ENCODE results near the gene ALDH1A1.

The ALDH1A1 gene

DNA sequence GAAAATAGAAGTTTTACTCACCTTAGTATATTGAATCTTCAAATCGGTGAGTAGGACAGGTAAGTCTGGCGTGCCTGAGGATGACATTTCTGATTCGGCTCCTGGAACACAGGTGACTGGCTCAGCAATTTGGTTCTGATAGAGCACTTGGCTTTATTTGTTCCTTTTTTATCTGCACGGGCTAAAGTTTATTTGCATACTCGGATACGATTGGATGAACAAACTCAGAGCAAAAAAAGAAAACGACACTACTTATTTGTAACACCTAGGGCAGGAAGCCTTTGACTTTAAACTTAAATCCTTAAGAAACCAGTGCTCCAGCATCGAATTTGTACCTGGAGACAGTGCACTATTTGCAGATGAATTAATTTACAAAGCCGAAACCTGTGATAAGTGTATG lies at the start of gene ALDH1A1:
ALDH1A1 (minus strand) TSS at position 140 of the 400 bp plus-strand sequence; CDS start at position 87, 53 bp downstream.
- no peak for DNase-seq (ENCODE audit: low spot score)

DNA sequence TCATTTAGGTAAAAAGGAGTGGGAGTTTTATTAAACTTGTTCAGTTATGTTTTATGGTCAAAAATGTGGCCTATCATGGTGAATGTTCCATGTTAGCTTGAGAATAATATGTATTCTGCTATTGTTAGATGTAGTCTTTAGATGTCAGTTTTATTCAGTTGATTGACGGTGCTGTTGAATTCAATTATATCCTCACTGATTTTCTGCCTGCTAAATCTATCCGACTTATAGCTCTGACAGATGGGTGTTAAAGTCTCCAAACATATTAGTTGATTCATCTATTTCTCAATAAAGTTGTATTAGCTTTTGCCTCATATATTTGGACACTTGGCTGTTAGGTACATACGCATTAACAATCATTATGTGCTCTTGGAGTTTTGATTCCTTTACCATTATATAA lies 49.0 kb upstream of the ALDH1A1 start:
- no peak for DNase-seq (ENCODE audit: low spot score)

DNA sequence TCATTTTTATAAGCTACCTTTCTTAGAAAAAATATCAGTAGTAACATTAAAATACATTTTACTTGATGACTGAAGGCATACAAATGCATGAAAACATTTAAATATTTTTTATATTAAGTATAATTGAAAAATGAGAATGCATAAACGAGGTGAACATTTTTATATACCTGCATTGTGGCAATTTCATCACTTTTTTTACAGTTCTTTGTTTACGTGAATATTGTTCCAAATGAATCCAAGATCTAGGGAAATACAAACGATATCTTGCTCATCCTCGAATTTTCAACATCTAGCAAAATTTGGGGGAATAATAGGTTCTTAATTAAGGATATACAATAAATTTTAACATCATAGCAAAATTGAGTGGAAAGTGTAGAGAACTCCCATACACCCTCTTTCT lies 45.5 kb upstream of the ALDH1A1 start:
- DNase-seq (ENCODE audit: low spot score) = no peak

DNA sequence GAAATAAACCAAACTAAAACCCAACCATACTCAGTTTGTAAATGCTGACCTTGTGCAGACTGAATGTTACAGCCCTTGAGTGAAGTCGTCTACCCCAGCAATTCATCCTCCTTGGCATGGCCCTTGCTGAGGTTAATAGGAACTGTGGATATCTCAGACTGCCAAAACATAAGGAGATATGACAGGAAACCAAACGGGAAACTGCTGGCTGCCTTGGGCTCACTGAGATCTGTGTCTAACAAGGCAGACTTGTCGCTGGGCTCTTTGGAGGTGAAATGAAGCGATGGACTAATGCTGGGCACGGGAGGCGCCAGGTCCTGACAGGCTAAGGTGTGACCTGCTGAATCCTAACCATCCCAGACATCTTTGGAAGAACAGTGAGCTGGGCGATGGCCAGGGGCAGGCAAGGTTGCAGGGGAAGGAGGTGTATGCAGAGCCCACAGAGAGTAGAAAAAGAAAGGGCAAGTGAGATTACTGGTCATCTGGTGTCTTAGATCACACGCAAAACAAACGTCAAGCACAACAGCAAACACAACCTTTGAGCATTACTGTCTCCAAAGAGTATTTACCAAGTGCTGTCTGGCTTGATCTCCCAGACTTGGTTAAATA lies 44.6 kb upstream of the ALDH1A1 start:
- DNase-seq (ENCODE audit: low spot score) = no peak

DNA sequence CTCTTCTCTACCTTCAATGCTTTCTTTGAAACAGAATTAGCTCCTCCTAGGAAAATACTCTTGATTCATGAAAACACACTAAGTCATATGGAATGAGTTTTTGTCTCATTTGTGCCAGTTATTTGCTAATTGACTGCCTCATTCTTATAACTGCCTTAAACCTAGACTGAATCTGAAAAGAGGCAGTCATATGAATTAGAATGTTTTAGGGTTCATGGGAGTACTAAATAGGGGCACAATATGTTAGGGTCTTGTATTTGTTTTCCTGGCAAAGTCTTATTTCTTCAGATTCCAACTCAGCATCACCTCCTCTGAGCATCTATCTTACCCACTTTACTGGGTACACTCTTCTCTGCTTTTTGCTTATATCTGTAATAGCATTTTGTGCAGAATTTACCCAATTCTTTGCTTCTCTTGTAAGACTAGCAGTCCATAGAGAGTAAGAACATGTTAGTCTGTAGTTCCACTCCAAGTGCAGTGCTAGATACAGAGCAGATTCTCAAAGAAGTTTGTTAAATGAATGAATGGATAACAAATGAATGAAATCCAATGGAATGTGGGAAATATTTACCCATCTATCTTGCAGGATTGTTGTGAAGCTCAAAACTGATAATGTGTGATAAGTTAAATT lies 43.9 kb upstream of the ALDH1A1 start:
- DNase-seq (ENCODE audit: low spot score) = no peak

DNA sequence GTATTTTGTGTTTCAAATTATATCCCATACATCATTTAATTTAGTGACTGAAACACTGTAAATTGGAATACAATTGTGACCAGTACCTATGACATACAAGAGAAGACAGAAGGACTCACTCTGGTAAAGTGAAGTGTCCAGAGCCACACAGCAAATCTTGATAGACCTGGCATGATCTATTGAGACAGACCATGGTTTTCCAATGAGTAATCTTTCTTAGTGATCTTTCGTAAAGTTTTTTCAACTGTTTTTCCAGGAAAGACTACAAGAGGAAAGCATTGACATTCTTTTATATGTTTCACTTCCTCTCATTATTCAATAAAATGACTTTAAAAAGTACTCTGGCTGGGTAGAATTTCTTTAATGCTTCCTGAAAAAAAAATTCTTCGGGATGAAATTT lies 43.3 kb upstream of the ALDH1A1 start:
- DNase-seq (ENCODE audit: low spot score) = no peak

DNA sequence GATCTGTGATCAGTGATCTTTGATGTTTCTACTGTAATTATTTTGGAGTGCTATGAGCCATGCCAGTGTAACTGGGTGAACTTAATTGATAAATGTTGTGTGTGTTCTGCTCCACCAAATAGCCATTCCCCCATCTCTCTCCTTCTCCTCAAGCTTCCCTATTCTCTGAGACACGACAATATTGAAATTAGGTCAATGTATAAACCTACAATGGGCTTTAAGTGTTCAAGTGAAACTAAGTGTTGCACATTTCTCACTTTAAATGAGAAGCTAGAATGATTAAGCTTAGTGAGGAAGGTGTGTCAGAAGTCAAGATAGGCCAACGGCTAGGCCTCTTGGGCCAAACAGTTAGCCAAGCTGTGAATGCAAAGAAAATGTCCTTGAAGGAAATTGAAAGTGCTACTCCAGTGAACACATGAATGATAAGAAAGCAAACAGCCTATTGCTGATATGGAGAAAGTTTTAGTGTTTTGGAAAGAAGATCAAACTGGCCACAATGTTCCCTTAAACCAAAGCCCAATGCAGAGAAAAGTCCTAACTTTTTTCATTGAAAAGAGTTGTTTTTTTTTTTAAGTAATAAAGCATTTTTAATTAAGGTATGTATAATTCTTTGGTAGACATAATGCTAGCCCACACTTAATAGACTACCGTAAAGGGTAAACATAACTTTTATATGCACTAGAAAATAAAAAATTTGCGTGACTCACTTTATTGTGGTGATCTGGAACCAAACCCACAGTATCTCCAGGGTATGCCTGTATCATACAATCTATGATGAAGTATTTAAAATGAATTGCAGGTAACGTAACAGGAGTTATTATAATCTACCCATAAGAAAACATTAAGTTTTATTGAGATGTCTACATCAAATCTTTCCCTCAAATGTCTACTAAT lies 42.5 kb upstream of the ALDH1A1 start:
- no peak for DNase-seq (ENCODE audit: low spot score)

DNA sequence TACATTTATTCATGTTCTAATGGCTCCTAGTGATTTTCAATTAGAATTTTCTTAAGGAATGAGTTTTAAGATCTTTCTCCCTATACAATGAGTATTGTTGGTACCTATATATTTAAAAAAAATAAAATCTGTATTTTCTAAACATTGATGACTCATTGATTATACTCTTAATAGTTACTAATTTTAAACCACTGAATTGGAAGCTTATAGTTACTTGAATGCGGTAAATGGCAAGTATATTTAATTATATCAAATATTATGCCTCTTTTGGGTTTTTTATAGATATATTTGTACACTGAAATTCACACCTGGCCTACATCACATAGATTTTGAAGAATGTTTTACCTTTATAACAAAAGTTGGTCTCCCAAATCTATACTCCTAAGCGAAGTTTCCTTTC lies 38.9 kb upstream of the ALDH1A1 start:
- no peak for DNase-seq (ENCODE audit: low spot score)

DNA sequence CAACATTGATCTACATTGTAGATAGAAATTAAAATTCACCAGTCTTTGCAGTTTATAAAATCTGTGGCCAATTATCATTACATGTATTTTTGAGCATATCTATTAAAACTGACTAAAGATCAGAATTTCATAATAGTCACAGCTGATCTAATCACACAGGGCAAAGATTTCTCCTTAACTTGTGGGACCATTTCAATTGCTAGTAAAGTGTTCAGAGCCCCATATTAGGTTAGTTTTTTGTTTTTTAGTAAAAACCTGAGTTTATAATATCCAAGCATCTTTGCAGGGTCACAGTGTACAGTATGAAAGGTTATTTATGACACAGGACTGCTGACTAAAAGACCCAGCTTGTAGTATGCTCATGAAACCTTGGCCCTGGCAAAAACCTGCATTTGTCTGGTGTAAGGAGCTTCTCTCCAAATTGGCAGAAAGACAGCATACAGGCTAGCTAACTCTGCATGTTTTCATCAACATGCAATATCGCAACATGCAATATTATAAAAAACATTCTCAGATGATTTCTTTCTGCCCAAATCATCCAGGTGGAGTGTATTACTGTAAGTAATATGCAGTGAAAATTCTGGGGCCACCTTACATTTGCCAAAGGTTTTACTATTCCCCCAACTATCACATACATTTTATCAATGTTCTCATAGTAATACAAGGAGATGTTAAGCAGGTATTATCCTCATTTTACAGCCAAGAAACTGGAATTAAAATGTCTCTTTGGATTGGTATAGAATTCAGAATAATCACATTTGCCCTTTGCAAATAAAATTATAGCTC lies 37.7 kb upstream of the ALDH1A1 start:
- no peak for DNase-seq (ENCODE audit: low spot score)

DNA sequence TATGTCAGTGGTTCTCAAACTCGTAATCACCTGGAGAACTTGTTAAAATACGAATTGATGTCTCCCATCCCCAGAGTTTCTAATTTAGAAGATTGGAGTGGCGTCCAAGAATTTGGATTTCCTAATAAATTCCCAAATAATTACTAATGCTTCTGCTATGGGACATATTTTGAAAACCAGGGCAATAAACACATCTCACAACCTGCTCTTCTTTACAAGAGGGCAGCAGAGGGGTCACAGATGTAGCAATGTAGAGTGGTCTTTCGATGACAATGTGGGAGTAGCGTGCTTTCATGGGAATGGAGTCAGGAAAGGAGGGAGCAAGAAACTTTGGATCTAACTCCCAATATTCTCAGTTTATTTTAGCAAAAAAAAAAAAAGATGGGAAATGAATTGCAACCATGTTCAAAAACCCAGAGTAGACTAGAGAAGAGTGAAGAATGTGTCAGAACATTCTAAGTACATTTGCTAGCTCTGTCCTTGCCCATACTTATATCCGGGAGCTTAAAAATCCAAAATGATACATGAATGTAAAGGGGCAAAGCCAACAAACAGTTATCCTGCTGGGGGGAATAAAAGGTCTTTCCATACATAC lies 33.8 kb upstream of the ALDH1A1 start:
- DNase-seq (ENCODE audit: low spot score) = no peak

DNA sequence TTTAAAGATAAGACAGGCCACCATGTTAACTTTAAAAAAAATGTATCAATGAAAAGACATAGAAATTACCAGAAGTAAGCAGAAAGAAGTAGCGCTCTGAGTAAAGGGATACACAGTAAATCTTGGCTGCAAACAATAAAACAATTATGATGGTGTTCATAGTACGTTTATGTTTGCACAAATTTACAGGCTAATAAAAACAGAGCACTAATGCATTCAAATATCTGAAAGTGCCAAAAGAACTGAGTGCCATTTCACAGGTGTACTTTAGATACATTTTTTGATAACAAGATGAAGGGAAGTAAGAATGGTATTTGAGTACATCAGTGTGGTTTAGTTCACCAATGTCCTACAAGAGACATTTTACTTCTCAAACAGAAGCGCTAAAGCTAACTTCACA lies 32.9 kb upstream of the ALDH1A1 start:
- no peak for DNase-seq (ENCODE audit: low spot score)

DNA sequence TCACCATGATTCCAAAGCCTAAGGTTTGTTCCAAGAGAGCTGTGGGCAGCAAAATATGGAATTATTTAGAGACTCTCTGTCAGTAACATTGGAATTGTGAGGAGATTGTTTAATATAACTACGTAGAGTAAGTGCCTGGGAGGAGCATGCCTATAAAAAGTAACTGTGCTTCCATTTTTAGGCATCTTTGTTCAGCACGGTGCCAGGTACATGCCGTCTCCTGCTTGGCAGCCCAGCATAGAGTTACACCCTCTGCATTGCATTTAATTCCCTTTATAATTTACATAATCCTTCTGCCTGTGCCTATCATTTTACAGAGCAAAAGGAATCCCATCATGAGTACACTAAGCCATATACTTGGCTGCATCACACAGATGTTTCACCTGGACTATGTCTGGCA lies 32.1 kb upstream of the ALDH1A1 start:
- no peak for DNase-seq (ENCODE audit: low spot score)

DNA sequence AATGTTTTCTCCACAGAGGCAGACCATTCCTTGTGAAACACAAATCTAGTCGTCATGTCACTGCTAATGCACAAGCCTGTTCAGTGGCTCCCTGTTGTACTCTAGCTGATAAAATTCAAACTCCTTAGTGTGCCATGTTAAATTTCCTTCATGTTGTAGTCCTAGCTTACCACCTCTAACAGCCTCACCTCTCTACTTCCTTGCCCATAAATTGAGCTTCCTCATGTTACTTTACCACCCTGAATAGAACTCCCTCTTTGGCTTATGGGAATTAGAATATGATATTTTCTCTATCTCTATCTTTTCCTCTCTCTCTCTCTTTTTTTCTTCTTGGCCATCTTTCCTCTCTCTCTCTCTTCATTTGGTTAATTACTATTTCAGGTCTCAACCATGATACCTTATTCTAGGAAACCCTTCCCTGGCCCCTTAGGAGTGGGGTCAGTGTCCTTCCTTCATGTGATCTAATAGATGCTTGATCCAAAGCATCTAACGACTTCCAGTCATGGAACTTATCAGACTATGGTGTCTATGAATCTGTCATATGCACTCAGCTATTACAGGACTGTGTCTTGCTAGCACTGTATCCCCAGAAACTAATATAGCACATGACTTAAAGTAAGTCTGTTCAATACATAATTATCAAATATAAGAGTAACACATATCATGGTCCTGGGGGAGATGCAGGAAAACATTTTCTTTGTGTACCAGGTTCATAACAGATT lies 31.5 kb upstream of the ALDH1A1 start:
- DNase-seq (ENCODE audit: low spot score) = no peak

DNA sequence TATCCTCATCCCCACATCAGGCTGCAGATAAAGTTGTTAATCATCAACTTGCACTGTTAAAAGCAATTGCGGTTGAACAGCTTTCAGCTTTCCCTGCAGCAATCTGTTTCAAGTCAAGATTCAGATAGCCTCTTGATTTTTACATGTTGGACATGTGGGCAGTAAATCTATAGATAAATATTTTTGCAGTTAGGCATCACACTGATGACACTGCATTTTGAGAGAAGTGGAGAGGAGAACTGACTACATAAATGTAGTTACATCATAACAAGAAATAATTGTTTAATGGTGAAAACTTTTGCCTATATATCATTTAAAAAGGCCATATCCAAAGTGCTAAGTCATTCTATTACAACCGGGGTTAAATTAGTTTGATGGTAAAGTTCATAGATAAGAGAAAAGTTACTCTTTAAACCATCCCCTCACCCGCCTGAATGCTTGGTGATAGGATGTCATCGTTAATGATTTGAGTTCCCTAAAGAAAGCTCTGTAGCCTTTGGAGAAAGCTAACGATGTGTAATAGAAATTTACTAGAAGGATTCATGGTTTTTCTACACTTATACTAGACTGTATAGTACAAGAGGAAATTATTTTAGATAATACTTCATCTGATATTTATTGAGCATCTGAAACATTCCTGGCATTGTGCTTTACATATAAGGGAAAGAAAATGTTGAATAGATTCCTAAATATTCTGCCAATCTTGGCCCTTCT lies 30.8 kb upstream of the ALDH1A1 start:
- DNase-seq (ENCODE audit: low spot score) = no peak

DNA sequence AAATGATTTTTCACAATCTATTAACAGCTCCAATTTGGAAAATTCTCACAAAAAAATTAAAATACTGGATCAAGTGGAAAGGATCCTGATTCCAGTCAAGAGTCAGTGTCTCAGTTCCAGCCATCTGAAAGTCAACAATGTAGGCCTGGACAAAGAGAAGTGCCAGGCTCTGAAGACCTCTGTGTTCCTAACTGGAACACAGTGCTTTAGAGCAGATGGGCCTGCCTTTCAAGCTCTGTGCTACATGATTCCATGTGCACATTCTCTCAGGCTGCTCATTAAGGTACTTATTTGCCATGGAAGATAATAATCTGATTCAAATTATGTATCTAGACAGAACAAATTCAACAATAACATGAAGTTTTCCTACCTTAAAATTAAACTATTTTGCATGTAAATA lies 30.2 kb upstream of the ALDH1A1 start:
- DNase-seq (ENCODE audit: low spot score) = no peak

DNA sequence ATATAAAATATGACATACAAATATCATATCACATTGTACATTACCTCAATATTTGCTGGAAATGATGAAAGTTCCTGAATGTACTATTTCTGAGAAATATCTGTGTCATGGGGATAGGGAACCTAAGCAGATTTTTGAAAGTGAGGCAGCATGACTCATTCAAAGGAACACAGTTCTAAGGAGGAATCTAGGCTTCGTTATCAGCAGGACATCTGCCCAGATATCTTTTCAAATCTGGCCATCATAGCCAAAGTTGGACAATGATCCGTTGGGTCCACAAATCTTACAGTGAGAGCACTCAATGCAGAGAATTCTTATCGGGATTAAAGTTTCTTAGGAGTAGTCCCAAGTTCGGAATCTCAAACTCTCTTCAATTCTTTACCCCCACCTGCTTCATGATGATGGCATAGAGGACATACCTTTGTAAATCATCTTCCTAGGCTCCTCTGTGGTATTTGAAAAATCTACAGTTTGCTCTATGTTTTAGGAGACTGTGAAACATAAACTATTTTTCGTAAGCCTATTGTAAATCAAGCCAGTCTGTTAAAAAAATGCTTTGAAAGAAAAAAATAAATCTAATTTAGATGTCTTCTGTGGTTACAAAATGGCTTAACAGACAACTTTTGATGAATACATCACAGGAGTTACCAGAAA lies 29.4 kb upstream of the ALDH1A1 start:
- peak; percentile 13 for DNase-seq (ENCODE audit: low spot score)

DNA sequence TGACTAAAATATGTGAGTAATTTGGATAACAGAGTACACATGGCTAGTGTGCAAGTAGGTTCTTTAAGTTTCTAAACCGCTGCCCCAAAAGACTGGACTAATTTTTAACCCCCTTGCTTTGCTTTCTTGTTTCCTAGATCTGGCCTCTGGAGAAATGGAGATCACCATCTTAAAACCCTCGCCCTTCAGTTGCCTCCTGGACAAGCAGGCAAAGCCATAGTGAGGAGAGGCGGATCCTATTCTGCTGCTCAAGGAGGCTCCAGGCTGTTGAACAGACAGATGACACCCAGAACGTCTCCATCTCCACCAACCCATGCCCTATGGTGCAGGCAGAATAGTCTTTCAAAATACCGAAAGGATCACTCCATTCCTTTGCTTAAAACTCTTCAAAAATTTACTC lies 28.6 kb upstream of the ALDH1A1 start:
- DNase-seq (ENCODE audit: low spot score) = no peak

DNA sequence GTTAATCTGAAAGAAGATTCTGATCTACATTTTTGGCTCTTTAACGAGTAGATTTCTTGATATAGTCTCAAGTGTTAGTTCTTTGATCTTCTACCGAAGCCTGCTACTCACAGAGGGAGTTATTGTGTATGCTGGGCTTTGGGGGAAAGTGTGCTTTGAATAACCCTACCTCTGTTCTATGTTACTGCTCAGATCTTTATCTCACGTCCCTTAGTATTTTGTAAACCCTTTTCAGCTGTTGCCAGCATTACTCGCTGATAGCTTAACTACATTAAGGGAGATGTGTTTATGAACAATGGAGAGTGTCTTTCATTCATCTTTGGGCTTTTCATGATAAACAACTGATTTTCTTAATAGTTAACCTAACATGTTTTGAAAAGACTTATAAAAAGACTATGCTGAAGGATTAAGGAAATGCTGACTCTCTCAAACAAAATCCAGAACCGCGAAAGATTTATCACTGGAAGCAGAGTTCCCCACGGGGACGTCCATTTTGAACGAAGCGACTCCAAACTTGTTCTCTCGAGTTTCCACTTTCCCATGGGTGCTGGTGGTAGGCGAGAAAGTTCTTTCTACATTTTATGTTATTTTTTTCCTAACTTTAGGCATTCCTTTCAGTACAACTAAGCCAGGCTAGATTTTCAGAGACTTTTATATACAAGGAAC lies 27.9 kb upstream of the ALDH1A1 start:
- no peak for DNase-seq (ENCODE audit: low spot score)

DNA sequence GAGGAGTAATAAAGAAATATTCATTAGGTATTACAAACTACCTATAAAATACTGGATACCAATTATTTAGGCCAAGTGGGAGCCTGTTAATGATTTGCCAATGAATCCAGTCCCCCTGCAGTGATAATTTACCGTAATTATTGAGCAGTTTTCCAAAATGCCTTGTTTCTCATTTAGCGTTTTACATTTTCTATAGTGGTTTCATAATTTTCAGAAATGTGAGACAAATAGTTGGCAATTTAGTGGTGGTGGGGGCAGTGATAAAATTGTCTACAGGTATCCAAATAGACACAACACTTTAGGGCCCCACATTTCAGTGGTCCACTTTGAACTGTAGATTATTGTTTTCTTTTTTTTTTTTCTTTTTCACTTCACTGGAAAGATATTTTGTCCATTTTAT lies 27.3 kb upstream of the ALDH1A1 start:
- no peak for DNase-seq (ENCODE audit: low spot score)
